H1 (cell line): ENCODE measurements around the gene SPOCD1. TPM values are rescaled to one million over a fixed set of nuclear protein-coding genes. Genes with fewer than 3 reads are reported as not detected.

ENCODE experiments used
- CTCF ChIA-PET: fragments of 300-600 bp; sonication (Branson Sonifier 250); formaldehyde crosslinking; loops from one replicate; lab custom pipeline; 2021; ENCODE audit not compliant: partially characterized antibody; lab: Charles Lee
- POLR2A ChIA-PET: fragments of 300-600 bp; sonication (Branson Sonifier 250); formaldehyde crosslinking; loops from one replicate; lab custom pipeline; 2021; ENCODE audit warnings: inconsistent platforms; ENCODE audit not compliant: partially characterized antibody; lab: Charles Lee
- DNase-seq, 2 experiments: peaks; one replicate each; pipeline versions ENCODE4 v3.0.0 to v3.0.0-alpha.2; 2010 to 2022; ENCODE audit warnings: low spot score in 2 of 2, low read depth in 1 of 2, mixed read lengths in 1 of 2
- FAIRE-seq: peaks from 2 replicates; lab custom pipeline; 2011; peaks lifted over from hg19 to GRCh38; lab: Jason Lieb, UNC
- H2AFZ ChIP-seq: 2 replicates; pipeline ENCODE4 v1.8.1; 2012; ENCODE audit warnings: low read length, inconsistent platforms
- H2AK5ac ChIP-seq: 2 replicates; pipeline ENCODE4 v1.6.1; 2013; ENCODE audit warnings: low read depth, low read length
- H2BK120ac ChIP-seq: replicated peaks from 2 replicates; pipeline ENCODE3; 2013; ENCODE audit warnings: low read depth, low read length, inconsistent platforms
- H2BK12ac ChIP-seq: 2 replicates; pipeline ENCODE4 v1.6.1; 2013; ENCODE audit warnings: low read depth, low read length
- H2BK15ac ChIP-seq: 2 replicates; pipeline ENCODE4 v1.6.1; 2013; ENCODE audit warnings: low read length
- H2BK20ac ChIP-seq: 2 replicates; pipeline ENCODE4 v1.6.1; 2013; ENCODE audit warnings: low read length
- H2BK5ac ChIP-seq: 2 replicates; pipeline ENCODE4 v1.6.1; 2013; ENCODE audit warnings: low read depth, low read length
- H3K14ac ChIP-seq: 2 replicates; pipeline ENCODE4 v1.6.1; 2013; ENCODE audit warnings: inconsistent platforms; ENCODE audit not compliant: insufficient read length
- H3K18ac ChIP-seq: 2 replicates; pipeline ENCODE4 v1.6.1; 2013; ENCODE audit warnings: low read length; ENCODE audit errors: extremely low read depth
- H3K23ac ChIP-seq: 2 replicates; pipeline ENCODE4 v1.6.1; 2013; ENCODE audit warnings: inconsistent platforms; ENCODE audit not compliant: insufficient read length
- H3K23me2 ChIP-seq: 2 replicates; pipeline ENCODE4 v1.6.1; 2013; ENCODE audit warnings: low read depth, low read length
- H3K27ac ChIP-seq: 2 replicates; pipeline ENCODE4 v1.6.1; 2011; ENCODE audit warnings: low read depth, low read length, inconsistent platforms
- H3K27me3 ChIP-seq, 4 experiments: replicated peaks in 1 of 4; 1 replicate in 1 of 4; 2 replicates in 3 of 4; pipeline versions ENCODE4 v1.6.1 to v1.8.1; 2011 to 2013; ENCODE audit warnings: low read length in 3 of 4, mild to moderate bottlenecking in 3 of 4, inconsistent platforms in 2 of 4, mixed read lengths in 2 of 4, moderate library complexity in 1 of 4; ENCODE audit not compliant: control insufficient read depth in 3 of 4, insufficient read depth in 3 of 4; ENCODE audit errors: extremely low read depth in 1 of 4
- H3K36me3 ChIP-seq, 4 experiments: 2 replicates each; pipeline versions ENCODE4 v1.6.1 to v1.8.1; 2011 to 2013; ENCODE audit warnings: mild to moderate bottlenecking in 4 of 4, low read length in 3 of 4, moderate library complexity in 2 of 4, control low read depth in 1 of 4, inconsistent platforms in 1 of 4; ENCODE audit not compliant: insufficient read depth in 4 of 4, control insufficient read depth in 2 of 4
- H3K4ac ChIP-seq: replicated peaks from 2 replicates; pipeline ENCODE3; 2013; ENCODE audit warnings: low read length, low read depth, mixed read lengths, inconsistent platforms; ENCODE audit not compliant: insufficient read length
- H3K4me1 ChIP-seq, 4 experiments: replicated peaks in 1 of 4; 1 replicate in 1 of 4; 2 replicates in 3 of 4; pipeline versions ENCODE4 v1.6.1 to v1.8.1; 2011 to 2013; ENCODE audit warnings: low read length in 3 of 4, inconsistent platforms in 2 of 4, mixed read lengths in 1 of 4; ENCODE audit not compliant: insufficient read depth in 4 of 4, control insufficient read depth in 3 of 4
- H3K4me2 ChIP-seq, 2 experiments: 2 replicates each; pipeline versions ENCODE4 v1.6.1 to v1.8.1; 2011 to 2013; ENCODE audit warnings: low read depth in 2 of 2, low read length in 2 of 2, control low read depth in 1 of 2, inconsistent platforms in 1 of 2, mild to moderate bottlenecking in 1 of 2; ENCODE audit not compliant: insufficient read depth in 1 of 2
- H3K4me3 ChIP-seq, 4 experiments: fragments of 200-600, 300-600 bp in 1 of 4; sonication (generic), shearing (Covaris generic), sonication (Bioruptor Twin) in 1 of 4; 2 replicates each; pipeline versions ENCODE4 v1.5.1 to v1.8.1; 2011 to 2016; ENCODE audit warnings: low read length in 4 of 4, low read depth in 3 of 4, control low read depth in 2 of 4, inconsistent platforms in 2 of 4, mild to moderate bottlenecking in 2 of 4, mixed read lengths in 1 of 4, moderate library complexity in 1 of 4; ENCODE audit not compliant: insufficient read depth in 2 of 4; ENCODE audit errors: extremely low read depth in 1 of 4
- H3K56ac ChIP-seq: replicated peaks from 2 replicates; pipeline ENCODE3; 2013; ENCODE audit warnings: low read depth, mild to moderate bottlenecking, mixed read lengths, low read length, inconsistent platforms; ENCODE audit not compliant: insufficient read length
- H3K79me1 ChIP-seq: 2 replicates; pipeline ENCODE4 v1.6.1; 2013; ENCODE audit warnings: low read depth, low read length, control low read depth
- H3K79me2 ChIP-seq, 2 experiments: 2 replicates each; pipeline versions ENCODE4 v1.6.1 to v1.8.1; 2012 to 2013; ENCODE audit warnings: low read length in 2 of 2, mild to moderate bottlenecking in 2 of 2, inconsistent platforms in 1 of 2; ENCODE audit not compliant: insufficient read depth in 2 of 2, control insufficient read depth in 1 of 2
- H3K9ac ChIP-seq, 4 experiments: replicated peaks in 1 of 4; 1 replicate in 1 of 4; 2 replicates in 3 of 4; pipeline versions ENCODE4 v1.6.1 to v1.8.1; 2011 to 2013; ENCODE audit warnings: low read depth in 3 of 4, low read length in 3 of 4, control low read depth in 2 of 4, mild to moderate bottlenecking in 2 of 4, moderate library complexity in 2 of 4, inconsistent platforms in 1 of 4; ENCODE audit errors: extremely low read depth in 1 of 4
- H3K9me3 ChIP-seq, 2 experiments: 2 replicates each; pipeline versions ENCODE4 v1.6.1 to v1.8.1; 2012 to 2013; ENCODE audit warnings: mild to moderate bottlenecking in 2 of 2, moderate library complexity in 2 of 2, control low read depth in 1 of 2, inconsistent platforms in 1 of 2, low read depth in 1 of 2, low read length in 1 of 2, mixed read lengths in 1 of 2; ENCODE audit not compliant: insufficient read depth in 2 of 2
- H4K20me1 ChIP-seq, 2 experiments: replicated peaks in 1 of 2; 2 replicates each; pipeline versions ENCODE3 to v1.8.1; 2011 to 2013; ENCODE audit warnings: inconsistent platforms in 2 of 2, low read length in 2 of 2, mild to moderate bottlenecking in 1 of 2; ENCODE audit not compliant: insufficient read depth in 2 of 2, control insufficient read depth in 1 of 2
- H4K5ac ChIP-seq: 2 replicates; pipeline ENCODE4 v1.6.1; 2013; ENCODE audit warnings: low read length, low read depth, mixed read lengths, inconsistent platforms; ENCODE audit not compliant: insufficient read length
- H4K8ac ChIP-seq: 2 replicates; pipeline ENCODE4 v1.8.0; 2013; ENCODE audit warnings: mild to moderate bottlenecking, moderate library complexity, low read length, inconsistent platforms; ENCODE audit not compliant: insufficient read depth; ENCODE audit errors: extremely low read depth
- H4K91ac ChIP-seq: replicated peaks from 2 replicates; pipeline ENCODE3; 2013; ENCODE audit warnings: low read length, mixed read lengths, inconsistent platforms; ENCODE audit not compliant: insufficient read length
- BCL11A ChIP-seq, 2 experiments: IDR thresholded peaks; one replicate each; pipeline ENCODE4 v1.6.1; 2011; ENCODE audit warnings: low read depth in 2 of 2, low read length in 2 of 2, mild to moderate bottlenecking in 2 of 2
- CHD1 ChIP-seq: IDR thresholded peaks from 2 replicates; pipeline ENCODE4 v1.6.1; 2012; ENCODE audit warnings: low read depth, low read length, improper control_type of control experiment
- CHD2 ChIP-seq: IDR thresholded peaks from 2 replicates; pipeline ENCODE4 v1.6.1; 2012; ENCODE audit warnings: low read length, improper control_type of control experiment
- KDM5A ChIP-seq: fragments of 200-600 bp; IDR thresholded peaks from 2 replicates; pipeline ENCODE4 v1.7.1; 2012; ENCODE audit warnings: mild to moderate bottlenecking, low read length, inconsistent platforms, mixed read lengths
- NANOG ChIP-seq: IDR thresholded peaks from 2 replicates; pipeline ENCODE4 v1.6.1; 2011; ENCODE audit warnings: low read length, low read depth, mild to moderate bottlenecking, inconsistent platforms; ENCODE audit not compliant: insufficient read depth, poor library complexity, severe bottlenecking
- POLR2AphosphoS5 ChIP-seq: IDR thresholded peaks from 2 replicates; pipeline ENCODE4 v1.6.1; 2011; ENCODE audit warnings: low read depth, low read length
- SP1 ChIP-seq: IDR thresholded peaks from 2 replicates; pipeline ENCODE4 v1.6.1; 2011; ENCODE audit warnings: low read depth, low read length
- SP2 ChIP-seq: IDR thresholded peaks from 2 replicates; pipeline ENCODE4 v1.6.1; 2012; ENCODE audit warnings: mild to moderate bottlenecking, low read length, inconsistent platforms
- SUZ12 ChIP-seq: fragments of 200-600 bp; sonication (generic); IDR thresholded peaks from 2 replicates; pipeline ENCODE4 v1.6.1; 2012; ENCODE audit warnings: mild to moderate bottlenecking, inconsistent platforms, low read length, moderate library complexity, mixed read lengths
- YY1 ChIP-seq: IDR thresholded peaks from 2 replicates; pipeline ENCODE4 v1.6.1; 2011; ENCODE audit warnings: low read depth, mild to moderate bottlenecking, low read length
- WGBS, 2 experiments: shearing (Covaris generic) in 1 of 2; methylation state at CpG; one replicate each; pipeline versions ENCODE4 v1.1.6 to v1.1.7; 2013 to 2015; ENCODE audit warnings: low lambda C conversion rate in 2 of 2, mixed read lengths in 2 of 2, inconsistent platforms in 1 of 2, low coverage in 1 of 2, missing lambda C conversion rate in 1 of 2; ENCODE audit not compliant: insufficient replicate concordance in 2 of 2, insufficient coverage in 1 of 2, insufficient read length in 1 of 2; ENCODE audit errors: extremely low coverage in 1 of 2, missing lambda C conversion rate in 1 of 2; 5-methylcytosine and 5-hydroxymethylcytosine counted together
- polyA plus RNA-seq, 7 experiments: library from polyadenylated mRNA; depleted of rRNA in 3 of 7; stranded (reverse) in 5 of 7; unstranded in 2 of 7; fragments of >200 nt in 5 of 7; fragments of 200-250 nt in 2 of 7; gene quantifications; 1 replicate in 5 of 7; 2 replicates in 1 of 7; 4 replicates in 1 of 7; pipeline versions ENCODE4 v1.2.1 to v1.2.3, GENCODE V29; 2011 to 2013; ENCODE audit warnings: missing spikeins in 2 of 7, mixed read lengths in 2 of 7
- total RNA-seq: library from RNA; stranded (reverse); fragmentation: NEBNext Ultra II Directional; extraction: Animal tissue kit (Norgen Biotek cat#: 25700); gene quantifications from 2 replicates; pipeline ENCODE4 v1.2.1, GENCODE V29; 2021
- TF ChIP-seq, protein P1 (sequence below): IDR thresholded peaks from 2 replicates; pipeline ENCODE4 v1.6.1; 2011; ENCODE audit warnings: low read length, improper control_type of control experiment

SPOCD1 gene
- total and polyA plus RNA-seq, 2 of the 8 experiments (the other 6 are each of a cell fraction or from before 2014, with no cell fraction given), result 1.8 to 2.9 TPM

- Histone ChIP-seq H3K27me3 (no peaks in the 10 kb centered on the region; a peak in 1 of 7 replicates), H3K14ac (no peak overlapping the region), H2BK120ac (no peak overlapping the region), H4K91ac (no peak overlapping the region), H3K9me3 (no peaks in the 10 kb centered on the region), H2BK12ac (no peak overlapping the region), H2AFZ (no peak overlapping the region), H3K23me2 (no peaks in the 10 kb centered on the region), H3K9ac (no peak overlapping the region), H3K23ac (no peak overlapping the region), H4K8ac (no peak overlapping the region), H4K20me1 (no peaks in the 10 kb centered on the region), H3K18ac (no peak overlapping the region), H3K79me1 (no peaks in the 10 kb centered on the region), H3K27ac (no peak overlapping the region), H3K4me3 (no peak overlapping the region)
- FAIRE-seq, result no peak
- 90% methylated on average over 6 of the region's 6 CpGs; no CpG with 5 or more reads in 1 of the 2 experiments for WGBS, 2 experiments
- POLR2A ChIA-PET, result no interaction called here
- TF ChIP-seq SP1 (no peak), NANOG (no peak), KDM5A (no peak), YY1 (no peak), BCL11A (IDR thresholded peaks at IDR 0.05; ENCODE audit: low read depth in 2 of 2, low read length in 2 of 2) (no peak), POLR2AphosphoS5 (no peak), SP2 (no peak), CHD2 (no peak), CHD1 (no peak), SUZ12 (no peak)
- TF ChIP-seq, protein P1, sequence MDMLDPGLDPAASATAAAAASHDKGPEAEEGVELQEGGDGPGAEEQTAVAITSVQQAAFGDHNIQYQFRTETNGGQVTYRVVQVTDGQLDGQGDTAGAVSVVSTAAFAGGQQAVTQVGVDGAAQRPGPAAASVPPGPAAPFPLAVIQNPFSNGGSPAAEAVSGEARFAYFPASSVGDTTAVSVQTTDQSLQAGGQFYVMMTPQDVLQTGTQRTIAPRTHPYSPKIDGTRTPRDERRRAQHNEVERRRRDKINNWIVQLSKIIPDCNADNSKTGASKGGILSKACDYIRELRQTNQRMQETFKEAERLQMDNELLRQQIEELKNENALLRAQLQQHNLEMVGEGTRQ, result no peak
- TF ChIP-seq, all 59 proteins: peak for 0
- Histone ChIP-seq H3K4ac (no peak overlapping the region), H4K5ac (no peak overlapping the region), H3K79me2 (no peaks in the 10 kb centered on the region), H2BK5ac (no peak overlapping the region), H2AK5ac (no peak overlapping the region), H3K36me3 (no peaks in the 10 kb centered on the region), H2BK15ac (no peak overlapping the region), H3K4me2 (no peak overlapping the region), H3K56ac (no peak overlapping the region), H3K4me1 (peaks cover 0 to 4% (median 0%) of the 10 kb centered on the region in 4 experiments; a peak in 2 of 7 replicates), H2BK20ac (no peak overlapping the region)
- DNase-seq, result no peak
- CTCF ChIA-PET, result no interaction called here
Measured at GRCh38 chr1:31857863-31858262, 42.0 kb upstream of the SPOCD1 start.
